Lung microvascular endothelial cell (primary cell): ENCODE data around the gene KCNMB2. TPM values are rescaled to one million over a fixed set of nuclear protein-coding genes. Genes with fewer than 3 reads are reported as not detected.

ENCODE experiments used
- DNase-seq, 2 donors: peaks; one replicate each; pipeline versions ENCODE4 v3.0.0 to v3.0.0-alpha.2; 2010; ENCODE audit warnings: low read depth in 2 of 2
- total RNA-seq: library from RNA; depleted of rRNA; stranded (reverse); fragments of >200 nt; gene quantifications from 2 replicates; pipeline ENCODE4 v1.2.1, GENCODE V29; 2014

KCNMB2 gene
- total RNA-seq, 1 donor from 2014 or later = not detected

DNA sequence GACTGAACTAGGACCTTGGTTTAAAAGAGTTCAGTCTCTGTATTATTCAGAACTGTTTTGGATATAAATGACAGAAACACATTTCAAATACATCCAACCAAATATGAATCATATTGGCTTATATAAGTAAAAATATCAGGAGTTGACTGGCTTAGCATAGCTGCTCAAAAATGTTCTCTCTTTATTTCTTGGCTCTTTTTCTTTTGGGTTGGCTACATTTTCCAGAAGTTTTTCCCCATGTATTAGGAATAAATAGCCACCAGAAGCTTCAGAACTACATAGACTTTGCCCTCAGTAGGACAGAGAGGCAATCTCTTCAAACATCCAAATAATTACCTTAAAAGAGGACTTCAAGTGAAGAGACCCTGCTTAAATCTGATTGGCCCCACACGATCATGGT, 32.7 kb downstream of the KCNMB2 start:
- no peak for DNase-seq

DNA sequence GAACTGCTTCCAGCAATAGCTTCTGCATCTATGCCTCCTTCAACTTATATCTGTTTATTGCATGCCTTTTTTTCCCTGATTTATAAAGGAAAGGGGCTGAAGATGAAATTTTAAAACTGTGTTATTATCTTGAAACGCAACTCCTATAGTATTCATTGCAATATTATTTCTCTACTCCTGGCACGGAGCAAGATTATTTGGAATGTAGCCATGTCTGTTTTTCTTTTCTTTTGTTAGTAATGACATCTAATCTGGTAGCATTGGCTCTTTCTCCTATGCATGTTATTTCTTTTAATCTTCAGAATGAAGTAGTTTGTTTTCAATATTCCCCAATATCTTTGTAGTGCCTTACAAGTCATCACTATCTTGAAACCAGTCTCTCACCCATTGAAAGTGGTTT, 33.6 kb downstream of the KCNMB2 start:
- no peak for DNase-seq

GRCh38 chr3:178583963-178584575, 47.8 kb downstream of the KCNMB2 start:
- DNase-seq = no peak

GRCh38 chr3:178584722-178585380, 48.6 kb downstream of the KCNMB2 start:
- no peak for DNase-seq

DNA sequence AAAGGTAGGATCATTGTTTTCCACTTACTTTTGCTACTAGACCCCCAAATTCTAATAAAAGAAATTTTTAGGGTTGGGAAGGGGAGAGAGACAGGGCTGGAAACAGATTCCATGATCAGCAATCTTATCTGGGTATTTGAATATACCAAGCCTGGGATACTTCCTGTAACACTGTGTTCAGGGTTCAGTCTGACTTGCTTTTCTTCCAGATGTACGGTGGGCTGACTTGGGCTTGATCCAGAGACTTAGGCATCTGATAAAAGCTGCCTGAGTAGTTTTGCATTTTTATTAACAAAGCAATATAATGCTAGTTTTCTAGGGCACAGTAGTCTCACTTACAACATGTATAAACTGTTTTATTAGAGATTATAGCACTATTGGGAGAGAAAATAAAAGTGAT, 49.2 kb downstream of the KCNMB2 start:
- DNase-seq = no peak

GRCh38 chr3:178586076-178586475, 49.8 kb downstream of the KCNMB2 start:
- no peak for DNase-seq

DNA sequence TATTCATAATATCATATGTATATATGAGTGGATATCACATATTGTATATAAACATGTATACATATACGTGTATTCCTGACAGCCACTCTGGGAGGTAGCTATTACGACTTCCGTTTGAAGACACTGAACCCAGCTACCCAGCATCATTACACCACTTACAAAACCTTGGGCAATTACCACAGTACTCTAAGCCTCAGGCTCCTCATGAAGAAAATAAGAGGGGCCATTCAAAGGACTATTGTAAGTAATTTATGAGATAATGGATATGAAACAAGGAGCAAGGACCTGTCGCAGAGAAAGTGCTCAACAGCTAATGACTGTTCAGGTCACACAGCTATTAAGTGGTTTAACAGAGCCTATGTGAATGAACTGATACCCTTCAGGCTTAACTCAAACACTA, 52.4 kb downstream of the KCNMB2 start:
- no peak for DNase-seq

GRCh38 chr3:178593786-178594185, 57.5 kb downstream of the KCNMB2 start:
- no peak for DNase-seq

DNA sequence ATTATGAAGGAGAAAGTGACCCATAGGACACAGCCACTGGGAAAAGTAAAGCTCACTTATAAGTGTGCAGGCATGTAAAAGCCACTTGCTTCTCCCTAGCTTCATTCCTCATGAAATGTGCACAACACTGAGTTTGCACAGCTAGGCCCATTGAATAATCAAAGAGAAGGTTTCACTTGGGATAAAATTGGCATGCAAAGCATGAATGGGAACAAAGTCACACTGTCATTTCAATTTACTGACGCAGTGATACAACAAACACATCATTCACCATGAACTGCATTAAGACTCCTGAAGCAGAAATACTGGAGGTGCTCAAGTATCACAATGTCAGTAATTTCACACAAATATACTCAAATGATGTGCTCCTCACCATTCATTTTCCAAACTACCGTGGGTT, 61.1 kb downstream of the KCNMB2 start:
- no peak for DNase-seq

GRCh38 chr3:178602856-178603255, 66.6 kb downstream of the KCNMB2 start:
- DNase-seq = no peak

DNA sequence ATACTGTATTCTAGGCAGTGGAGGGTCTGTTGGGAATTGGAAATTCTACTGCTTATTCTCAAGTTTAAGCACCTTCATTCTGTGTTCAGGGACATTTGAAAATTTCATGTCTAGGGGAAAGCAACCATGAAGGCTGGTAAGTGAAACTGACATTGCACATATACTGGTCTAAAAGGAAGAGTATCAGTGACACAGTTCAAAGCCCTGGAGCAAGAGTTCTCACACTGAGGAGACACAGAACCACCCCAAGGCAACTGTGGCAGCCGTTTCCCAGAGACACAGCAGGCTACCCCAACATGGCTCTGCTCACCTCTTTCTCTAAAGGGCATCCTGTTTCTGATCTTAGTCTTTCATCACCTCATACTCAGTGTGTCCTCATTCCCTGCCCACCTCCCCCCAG, 67.5 kb downstream of the KCNMB2 start:
- DNase-seq = no peak

DNA sequence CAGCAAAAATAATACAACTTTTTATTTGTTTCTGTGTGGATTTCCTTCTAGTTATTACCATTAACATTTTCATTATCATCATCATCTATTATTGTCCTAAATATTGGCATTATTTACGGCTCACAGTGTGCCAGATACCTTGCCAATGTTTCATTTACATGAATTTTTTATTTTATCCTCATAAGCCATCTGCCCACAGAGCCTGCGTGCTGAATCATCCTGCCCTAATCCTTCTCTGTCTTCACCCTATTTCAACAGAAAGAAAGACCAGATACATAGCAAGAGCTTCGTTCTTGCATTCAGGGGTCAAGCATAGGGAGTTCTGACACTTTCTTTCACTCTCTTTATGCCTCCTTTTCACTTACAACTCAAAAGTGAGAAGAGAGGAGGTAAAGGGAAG, 82.0 kb downstream of the KCNMB2 start:
- no peak for DNase-seq

DNA sequence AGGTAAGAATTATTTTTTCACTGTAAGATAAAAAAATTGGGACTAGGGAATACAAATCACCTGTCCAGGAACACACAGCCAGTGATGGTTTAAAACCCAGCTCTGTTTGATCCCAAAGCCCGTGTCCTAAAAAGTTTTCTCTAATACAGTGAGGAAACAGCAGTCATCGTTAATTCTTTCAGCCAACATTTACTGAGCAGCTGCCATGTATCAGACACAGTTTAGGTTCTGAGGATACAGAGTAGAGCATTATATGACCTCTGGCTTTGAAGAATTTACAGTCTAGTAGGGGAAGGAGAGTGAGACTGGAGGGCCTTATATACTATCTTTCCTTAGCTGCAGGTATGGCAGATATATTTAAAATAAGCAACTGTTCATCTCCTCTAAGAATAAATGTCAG, 82.7 kb downstream of the KCNMB2 start:
- DNase-seq = no peak

GRCh38 chr3:178623666-178624255, 87.5 kb downstream of the KCNMB2 start:
- no peak for DNase-seq

GRCh38 chr3:178624276-178624675, 88.0 kb downstream of the KCNMB2 start:
- DNase-seq = no peak

GRCh38 chr3:178625053-178625600, 88.9 kb downstream of the KCNMB2 start:
- no peak for DNase-seq

- DNase-seq = no peak
Observed at GRCh38 chr3:178628037-178628436, 91.8 kb downstream of the KCNMB2 start.

GRCh38 chr3:178629430-178630178, 93.4 kb downstream of the KCNMB2 start:
- no peak for DNase-seq

GRCh38 chr3:178631950-178632349, 95.7 kb downstream of the KCNMB2 start:
- no peak for DNase-seq

GRCh38 chr3:178634975-178635374, 98.7 kb downstream of the KCNMB2 start:
- no peak for DNase-seq

DNA sequence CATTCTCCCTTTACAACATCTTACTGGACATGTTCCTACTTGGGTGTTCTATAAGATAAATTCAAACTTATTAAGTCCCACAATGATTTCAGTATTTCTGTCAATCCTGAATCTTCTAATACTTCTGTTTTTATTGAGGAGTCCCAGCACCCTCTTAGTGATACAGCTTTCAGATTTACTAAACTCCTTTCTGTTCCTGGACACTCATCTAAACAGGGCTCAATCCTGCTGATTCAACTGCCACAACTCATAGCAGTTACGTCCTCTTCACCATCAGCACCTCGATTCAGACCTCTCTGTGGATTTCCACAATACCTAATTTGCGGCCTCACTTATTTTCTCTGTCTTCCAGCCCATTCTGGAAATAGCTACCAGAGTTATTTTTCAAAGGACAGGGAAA, 101.6 kb downstream of the KCNMB2 start:
- no peak for DNase-seq

- DNase-seq = no peak
Observed at GRCh38 chr3:178645503-178645902, 109.3 kb downstream of the KCNMB2 start.
